ENCODE data around the gene PHF21B.

Gene PHF21B

DNA sequence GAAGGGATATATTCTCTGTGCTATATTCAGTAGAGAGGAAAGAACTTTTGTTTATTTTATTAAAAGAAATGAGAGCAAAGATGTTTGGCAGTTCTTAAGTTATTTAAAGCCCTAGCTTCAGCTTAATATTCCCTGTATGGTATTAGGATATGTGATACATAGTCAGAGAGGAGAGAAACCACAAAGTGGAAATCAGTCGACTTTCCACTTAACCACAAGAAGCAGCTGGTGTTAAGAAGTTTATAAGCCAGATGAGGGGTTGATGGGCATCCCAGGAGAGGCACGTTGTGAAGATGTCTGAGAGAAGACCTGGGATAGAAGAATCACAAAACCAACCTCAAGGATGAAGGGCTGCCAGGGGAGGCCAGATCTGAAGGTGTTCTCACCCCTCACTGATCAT is 23.3 kb upstream of the PHF21B start:
- peaks cover 0 to 9% of the 10 kb centered on the region in 2 donors for H3K9me3 Mint-ChIP-seq
- H3K27me3 Mint-ChIP-seq = peaks cover 38% of the 10 kb centered on the region
- H3K4me3 Mint-ChIP-seq = no peak overlapping the region
- ATAC-seq (no peak), DNase-seq (no peak)
- peak overlapping the region in 1 of 2 donors; percentile 49 for H3K27ac Mint-ChIP-seq
- no peaks in the 10 kb centered on the region for H3K4me1 Mint-ChIP-seq

GRCh38 chr22:45031629-45032403 is 22.0 kb upstream of the PHF21B start:
- Mint-ChIP-seq H3K27ac (no peak overlapping the region), H3K4me3 (no peak overlapping the region), H3K4me1 (no peaks in the 10 kb centered on the region), H3K27me3 (peaks cover 45% of the 10 kb centered on the region), H3K9me3 (no peaks in the 10 kb centered on the region)
- no peak for ATAC-seq
- DNase-seq = no peak

DNA sequence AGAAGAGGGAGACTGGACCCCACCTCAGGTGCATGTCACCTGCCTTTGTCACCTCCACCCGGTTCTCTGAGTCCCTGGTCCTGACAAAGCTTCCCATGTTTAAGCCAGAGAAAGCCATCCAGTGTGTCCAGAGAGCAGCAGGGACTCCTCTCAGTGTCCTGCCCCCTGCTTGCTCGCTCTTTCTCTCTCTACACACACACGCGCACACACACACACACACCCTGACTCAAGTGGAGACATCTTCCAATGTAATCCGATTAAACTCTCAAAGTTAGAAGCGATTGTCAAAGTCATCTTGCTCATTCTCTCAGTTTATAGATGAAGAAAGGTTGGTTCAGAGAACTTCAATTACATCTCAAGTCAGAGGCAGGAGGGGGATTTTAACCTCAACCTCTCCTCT is 19.7 kb upstream of the PHF21B start:
- DNase-seq (no peak), ATAC-seq (no peak)
- Mint-ChIP-seq H3K27me3 (peaks cover 58% of the 10 kb centered on the region), H3K9me3 (no peaks in the 10 kb centered on the region), H3K4me1 (no peaks in the 10 kb centered on the region), H3K4me3 (no peak overlapping the region), H3K27ac (no peak overlapping the region)

DNA sequence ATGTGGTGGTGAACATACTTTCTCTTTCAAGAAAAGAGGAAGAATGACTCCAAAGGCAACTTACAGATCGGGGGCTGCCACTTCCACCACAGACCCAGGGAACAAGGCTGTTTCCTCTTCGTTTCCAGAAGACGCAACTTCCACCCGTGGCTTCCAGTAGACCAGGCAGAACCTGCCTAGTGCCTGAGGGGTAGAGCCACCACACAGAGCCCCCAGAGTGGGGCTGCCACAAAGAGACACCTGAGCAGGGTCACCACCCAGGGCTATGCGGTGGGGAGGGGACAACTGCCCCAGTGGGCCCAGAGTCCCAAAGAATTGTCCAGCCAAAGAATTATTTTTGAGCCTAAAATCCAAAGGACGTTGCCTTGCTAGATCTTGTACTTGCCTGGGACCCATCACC is 16.7 kb upstream of the PHF21B start:
- Mint-ChIP-seq H3K4me1 (no peaks in the 10 kb centered on the region), H3K9me3 (no peaks in the 10 kb centered on the region), H3K27ac (no peak overlapping the region), H3K27me3 (peaks cover 72% of the 10 kb centered on the region), H3K4me3 (no peak overlapping the region)
- no peak for ATAC-seq
- DNase-seq = no peak

DNA sequence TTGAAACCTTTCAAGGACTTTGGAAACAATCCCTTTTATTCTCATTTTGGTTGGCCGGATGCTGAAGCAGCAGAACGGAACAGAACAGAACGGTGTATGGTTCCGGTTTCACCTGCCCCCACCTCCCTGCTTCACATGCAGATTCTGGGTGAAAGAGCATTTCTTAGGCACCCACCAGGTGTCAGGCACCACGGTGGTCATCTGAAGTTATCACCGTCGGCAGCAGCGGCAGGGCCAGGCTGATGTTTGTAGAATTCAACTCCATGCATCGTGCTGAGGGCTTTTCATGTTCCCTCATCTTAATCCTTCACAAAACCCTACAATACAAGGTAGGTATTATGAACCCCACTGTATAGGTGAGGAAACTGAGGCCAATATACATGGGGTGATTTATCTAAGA is 13.6 kb upstream of the PHF21B start:
- Mint-ChIP-seq H3K27ac (no peak overlapping the region), H3K4me3 (no peak overlapping the region), H3K27me3 (peaks cover 77% of the 10 kb centered on the region), H3K9me3 (no peaks in the 10 kb centered on the region), H3K4me1 (no peaks in the 10 kb centered on the region)
- ATAC-seq (no peak), DNase-seq (no peak)

DNA sequence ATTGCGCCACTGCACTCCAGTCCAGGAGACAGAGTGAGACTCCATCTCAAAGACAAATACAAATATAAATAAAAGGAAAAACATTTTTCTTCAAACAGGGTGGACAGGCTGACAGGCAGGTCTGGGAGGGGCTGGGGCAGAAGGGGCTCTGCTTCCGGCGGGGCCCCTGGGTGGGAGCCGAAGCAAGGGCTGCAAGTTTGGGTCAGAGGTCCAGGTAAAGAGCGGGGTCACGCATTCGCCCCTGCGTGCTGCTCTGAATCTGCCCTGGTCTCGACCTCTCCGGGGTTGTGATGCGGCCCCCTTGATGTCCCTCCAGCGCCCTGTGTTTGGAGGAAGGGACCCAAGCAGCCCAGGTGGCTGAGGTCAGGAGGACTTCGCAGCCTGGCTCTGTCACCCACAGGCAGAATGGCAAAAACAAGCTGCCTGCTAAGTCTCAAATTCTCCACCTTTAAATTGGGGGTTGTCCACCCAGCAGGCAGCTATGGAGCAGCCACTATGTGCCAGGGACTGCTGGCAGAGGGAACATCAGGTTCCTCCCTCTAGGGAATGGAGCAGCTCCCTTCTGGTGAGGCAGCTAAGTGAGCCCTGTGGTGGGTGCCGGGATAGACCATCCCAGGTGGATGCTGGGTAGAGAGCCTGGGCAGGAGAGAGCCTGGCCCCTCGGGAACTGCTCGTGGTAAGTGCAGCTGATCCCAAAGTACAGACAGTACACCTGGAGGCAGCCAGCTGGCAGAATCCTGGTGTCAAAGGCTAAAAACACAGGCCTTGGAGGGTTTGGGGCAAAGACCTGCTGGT is 10.3 kb upstream of the PHF21B start:
- no peak for DNase-seq
- H3K4me1 Mint-ChIP-seq = no peaks in the 10 kb centered on the region
- peak overlapping the region in 1 of 2 donors; percentile 42 for H3K27ac Mint-ChIP-seq
- no peaks in the 10 kb centered on the region for H3K9me3 Mint-ChIP-seq
- H3K27me3 Mint-ChIP-seq = peaks cover 69% of the 10 kb centered on the region
- no peak for ATAC-seq
- no peak overlapping the region for H3K4me3 Mint-ChIP-seq

DNA sequence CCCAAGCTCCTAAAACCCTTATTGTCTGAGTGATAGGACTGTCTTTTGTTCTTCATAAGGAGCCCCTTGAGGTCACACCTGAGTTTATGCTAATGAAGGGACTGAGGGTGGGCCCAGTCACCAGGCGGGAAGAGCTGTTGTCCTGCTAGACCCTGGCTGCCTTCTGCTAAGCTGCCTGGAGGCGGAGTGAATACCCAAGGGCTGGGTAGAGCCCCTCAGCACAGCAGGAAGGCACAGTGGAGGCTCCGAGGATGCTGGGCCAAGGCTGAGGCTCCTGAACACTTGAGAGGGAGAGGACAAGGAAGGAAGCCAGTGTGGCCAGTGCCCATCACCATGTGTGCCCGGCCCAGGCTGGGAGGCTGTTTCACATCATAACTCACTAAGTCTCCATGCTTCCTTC is 4.8 kb upstream of the PHF21B start:
- no peak overlapping the region for H3K27ac Mint-ChIP-seq
- peaks cover 75% of the 10 kb centered on the region for H3K27me3 Mint-ChIP-seq
- H3K4me1 Mint-ChIP-seq = peaks cover 11% of the 10 kb centered on the region
- no peak for DNase-seq
- H3K4me3 Mint-ChIP-seq = no peak overlapping the region
- no peak for ATAC-seq
- no peaks in the 10 kb centered on the region for H3K9me3 Mint-ChIP-seq

DNA sequence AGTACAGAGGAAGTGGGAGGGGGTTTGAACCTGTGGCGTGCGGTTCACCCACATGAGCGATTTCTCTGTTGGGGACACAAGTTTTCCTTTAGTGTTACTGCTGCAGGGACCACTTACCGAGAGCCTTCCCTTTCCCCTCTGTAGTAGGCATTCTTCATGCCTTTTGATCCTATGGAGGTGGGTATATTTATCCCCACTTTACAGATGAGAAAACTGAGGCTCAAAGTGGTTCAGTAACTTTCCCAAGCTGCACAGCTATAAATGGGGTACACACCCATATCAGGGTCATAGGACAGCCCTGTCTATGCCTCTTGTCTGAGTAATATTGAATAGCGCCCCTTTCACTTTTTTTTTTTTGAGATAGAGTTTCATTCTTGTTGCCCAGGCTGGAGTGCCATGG is 3.3 kb upstream of the PHF21B start:
- Mint-ChIP-seq H3K27me3 (peaks cover 60% of the 10 kb centered on the region), H3K9me3 (no peaks in the 10 kb centered on the region), H3K4me1 (peaks cover 11% of the 10 kb centered on the region), H3K27ac (no peak overlapping the region), H3K4me3 (no peak overlapping the region)
- DNase-seq = no peak
- no peak for ATAC-seq

GRCh38 chr22:45010532-45010900 is 711 bp upstream of the PHF21B start:
- DNase-seq (peak in 1 of 2 donors; percentile 4), ATAC-seq (no peak)
- H3K27me3 Mint-ChIP-seq = peaks cover 64% of the 10 kb centered on the region
- H3K27ac Mint-ChIP-seq = peak overlapping the region in 1 of 2 donors; percentile 93
- H3K4me1 Mint-ChIP-seq = peaks cover 17% of the 10 kb centered on the region
- H3K4me3 Mint-ChIP-seq = peak overlapping the region; percentile 95
- no peaks in the 10 kb centered on the region for H3K9me3 Mint-ChIP-seq

- Mint-ChIP-seq H3K27me3 (peaks cover 68% of the 10 kb centered on the region), H3K4me3 (peak overlapping the region; percentile 58 to 67), H3K4me1 (peaks cover 17% of the 10 kb centered on the region), H3K9me3 (no peaks in the 10 kb centered on the region), H3K27ac (no peak overlapping the region)
- DNase-seq = peak; percentile 14 to 23
- ATAC-seq = peak; percentile 47
These were observed 827 bp downstream of the PHF21B start for GRCh38 chr22:45008751-45009605.

GRCh38 chr22:45008186-45008681 is 1.6 kb downstream of the PHF21B start:
- Mint-ChIP-seq H3K4me3 (peak overlapping the region; percentile 51 to 73), H3K27ac (no peak overlapping the region), H3K9me3 (no peaks in the 10 kb centered on the region), H3K4me1 (peaks cover 17% of the 10 kb centered on the region), H3K27me3 (peaks cover 73% of the 10 kb centered on the region)
- ATAC-seq (peak; percentile 21), DNase-seq (peak; percentile 9 to 16)

DNA sequence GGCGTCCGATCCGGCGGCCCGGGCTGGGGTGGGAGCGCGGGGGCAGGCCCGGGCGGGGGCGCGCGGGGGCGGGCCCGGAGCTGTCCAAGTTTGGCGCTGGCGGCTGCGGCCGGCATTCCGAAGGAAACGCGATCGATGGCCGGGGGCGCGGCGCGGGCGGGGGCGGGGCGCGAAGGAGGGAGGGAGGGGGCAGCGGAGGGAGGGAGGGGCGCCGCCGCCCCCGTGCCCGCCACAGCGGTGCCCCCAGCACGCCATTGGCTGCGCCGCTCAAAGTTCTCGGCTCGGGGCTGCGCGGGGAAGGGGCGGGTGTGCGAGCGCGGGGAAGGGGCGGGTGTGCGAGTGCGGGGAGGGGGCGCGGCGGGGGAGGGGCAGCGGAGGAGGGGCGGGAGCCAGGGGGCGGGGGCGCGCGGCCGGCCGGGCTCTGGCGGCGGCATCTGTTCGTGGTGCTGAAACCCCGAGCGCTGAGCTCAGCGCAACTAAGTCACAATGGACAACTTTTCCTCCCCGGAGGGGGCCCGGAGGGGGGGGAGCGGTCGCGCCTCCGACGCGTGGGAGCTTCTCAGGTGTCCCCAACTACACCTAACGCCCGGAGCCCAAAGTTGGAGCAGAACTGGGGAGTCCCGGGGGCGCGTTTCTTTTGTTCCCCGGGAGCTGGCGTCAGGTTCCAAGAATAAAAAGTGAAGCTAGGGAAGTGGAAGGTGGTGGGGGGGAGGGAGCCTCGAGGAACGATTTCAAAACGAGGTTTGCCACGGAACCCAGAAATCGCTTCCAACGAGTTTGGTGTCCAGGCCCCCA is 2.2 kb downstream of the PHF21B start:
- ATAC-seq (no peak), DNase-seq (peak in 1 of 2 donors; percentile 14)
- Mint-ChIP-seq H3K4me1 (peaks cover 17% of the 10 kb centered on the region), H3K4me3 (peak overlapping the region; percentile 53 to 73), H3K27me3 (peaks cover 73% of the 10 kb centered on the region), H3K27ac (no peak overlapping the region), H3K9me3 (no peaks in the 10 kb centered on the region)

GRCh38 chr22:45006964-45007390 is 2.8 kb downstream of the PHF21B start:
- peak overlapping the region; percentile 49 to 68 for H3K4me3 Mint-ChIP-seq

DNA sequence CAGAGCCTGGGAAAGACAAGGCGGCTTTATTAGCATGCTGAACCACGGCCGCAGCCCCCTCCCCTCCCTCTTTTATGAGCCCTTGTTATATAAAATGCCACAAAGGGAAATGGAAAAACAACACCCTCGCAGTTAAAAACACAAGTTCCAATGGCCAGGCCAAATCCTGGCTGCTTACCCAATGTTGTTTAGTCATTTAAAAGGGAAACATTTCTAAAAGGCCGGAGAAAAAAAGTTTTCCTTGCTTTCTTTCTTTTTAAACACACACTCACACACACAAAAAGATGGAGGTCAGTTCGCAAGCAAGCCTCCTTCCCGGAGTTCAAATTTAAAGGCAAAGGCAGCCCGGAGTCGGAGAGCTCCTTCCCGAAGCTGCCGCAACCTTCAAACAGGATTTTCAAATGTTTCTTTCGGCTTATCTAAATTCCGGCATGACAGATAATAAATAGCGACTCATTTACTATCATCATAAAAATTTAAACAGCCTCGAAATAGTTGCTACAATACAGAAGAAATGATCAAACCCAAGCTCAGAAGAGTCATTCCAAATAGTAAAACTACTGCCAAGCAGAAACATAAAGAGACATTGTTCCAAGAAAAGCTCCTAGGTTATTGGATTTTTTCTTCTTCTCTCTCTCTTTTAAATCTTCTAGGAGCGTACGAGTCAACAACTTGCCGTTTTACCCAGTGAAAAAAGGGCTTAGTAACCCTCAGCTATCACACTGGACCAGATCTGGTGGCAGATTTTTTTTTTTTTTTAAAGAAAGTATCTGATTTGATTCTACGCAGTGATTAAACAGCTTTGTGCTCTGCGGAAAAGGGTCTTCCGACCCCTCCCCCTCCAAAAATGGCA is 3.5 kb downstream of the PHF21B start:
- Mint-ChIP-seq H3K4me3 (peak overlapping the region in 1 of 2 donors; percentile 36), H3K9me3 (no peaks in the 10 kb centered on the region), H3K27me3 (peaks cover 72% of the 10 kb centered on the region), H3K4me1 (peaks cover 17% of the 10 kb centered on the region), H3K27ac (no peak overlapping the region)
- ATAC-seq (no peak), DNase-seq (no peak)

More at GRCh38 chr22:45006964-45007390, 2.8 kb downstream of the PHF21B start:
- Mint-ChIP-seq H3K9me3 (no peaks in the 10 kb centered on the region), H3K27me3 (peaks cover 73% of the 10 kb centered on the region), H3K4me1 (peaks cover 17% of the 10 kb centered on the region), H3K27ac (no peak overlapping the region)
- no peak for DNase-seq
- ATAC-seq = no peak
